GM19397 (cell line): ENCODE data around the gene GPR132.

Experiments
- ATAC-seq: cut with Tn5 transposase; IDR thresholded peaks from one replicate; pipeline ENCODE4 v1.9.1; 2021; ENCODE audit warnings: mild to moderate bottlenecking, moderate library complexity; ENCODE audit not compliant: unreplicated experiment

GPR132 gene

DNA sequence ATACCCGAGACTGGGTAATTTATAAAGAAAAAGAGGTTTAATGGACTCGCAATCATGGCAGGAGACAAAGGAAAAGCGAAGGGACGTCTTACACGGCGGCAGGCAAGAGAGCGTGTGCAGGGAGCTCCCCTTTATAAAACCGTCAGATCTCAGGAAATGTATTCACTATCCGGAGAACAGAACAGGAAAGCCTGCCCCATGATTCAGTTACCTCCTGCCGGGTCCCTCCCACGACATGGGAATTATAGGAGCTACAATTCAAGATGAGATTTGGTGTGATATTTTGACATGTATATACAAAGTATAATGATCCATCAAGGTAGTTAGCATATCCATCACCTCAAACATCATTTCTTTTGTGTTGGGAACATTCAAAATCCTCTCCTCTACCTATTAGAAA, 42.1 kb downstream of the GPR132 start:
- ATAC-seq = no peak

DNA sequence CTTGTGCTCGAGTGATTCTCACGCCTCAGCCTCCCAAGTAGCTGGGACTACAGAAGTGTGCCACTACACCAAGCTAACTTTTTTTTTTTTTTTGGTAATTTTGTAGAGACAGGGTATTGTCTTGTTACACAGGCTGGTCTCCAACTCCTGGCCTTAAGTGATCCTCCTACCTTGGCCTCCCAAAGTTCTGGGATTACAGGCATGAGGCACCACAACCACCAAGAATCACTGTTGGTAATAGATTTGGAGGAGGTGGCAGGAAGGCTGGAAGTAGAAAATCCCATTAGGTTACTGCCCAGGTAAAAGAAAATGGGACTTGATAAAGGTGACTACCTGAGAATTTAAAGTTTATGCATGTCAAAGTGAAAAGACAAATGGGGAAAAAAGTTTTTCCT, 43.0 kb downstream of the GPR132 start:
- no peak for ATAC-seq

DNA sequence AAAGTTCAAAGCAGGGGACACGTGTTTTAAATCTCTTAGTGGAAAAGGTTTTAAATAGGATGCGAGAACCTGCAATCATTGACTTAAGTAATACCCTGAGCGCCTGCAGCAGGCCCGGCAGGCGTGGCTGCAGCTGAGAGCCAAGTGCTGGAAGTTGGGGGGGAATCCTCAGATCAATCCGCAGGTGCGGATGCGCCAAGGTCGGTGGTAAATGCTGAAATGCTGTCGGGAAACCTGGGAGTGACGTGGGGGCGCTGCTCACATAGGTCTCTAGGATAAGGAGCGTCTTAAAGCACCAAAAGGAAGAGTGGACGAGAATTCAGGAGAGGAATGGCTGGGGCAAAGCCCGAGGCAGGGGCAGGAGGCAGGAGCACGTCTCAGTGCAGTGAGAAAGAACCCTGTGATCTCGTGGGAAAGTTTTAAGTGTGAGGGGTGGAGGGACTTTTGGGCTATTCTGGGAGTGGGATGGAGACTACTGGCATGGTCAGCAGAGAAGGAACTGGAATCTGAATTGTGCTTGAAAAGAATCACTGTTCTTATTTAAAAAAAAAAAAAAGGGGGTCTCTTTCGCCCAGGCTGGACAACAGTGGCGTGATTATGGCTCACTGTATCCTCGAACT, 43.5 kb downstream of the GPR132 start:
- ATAC-seq = peak; percentile 2

DNA sequence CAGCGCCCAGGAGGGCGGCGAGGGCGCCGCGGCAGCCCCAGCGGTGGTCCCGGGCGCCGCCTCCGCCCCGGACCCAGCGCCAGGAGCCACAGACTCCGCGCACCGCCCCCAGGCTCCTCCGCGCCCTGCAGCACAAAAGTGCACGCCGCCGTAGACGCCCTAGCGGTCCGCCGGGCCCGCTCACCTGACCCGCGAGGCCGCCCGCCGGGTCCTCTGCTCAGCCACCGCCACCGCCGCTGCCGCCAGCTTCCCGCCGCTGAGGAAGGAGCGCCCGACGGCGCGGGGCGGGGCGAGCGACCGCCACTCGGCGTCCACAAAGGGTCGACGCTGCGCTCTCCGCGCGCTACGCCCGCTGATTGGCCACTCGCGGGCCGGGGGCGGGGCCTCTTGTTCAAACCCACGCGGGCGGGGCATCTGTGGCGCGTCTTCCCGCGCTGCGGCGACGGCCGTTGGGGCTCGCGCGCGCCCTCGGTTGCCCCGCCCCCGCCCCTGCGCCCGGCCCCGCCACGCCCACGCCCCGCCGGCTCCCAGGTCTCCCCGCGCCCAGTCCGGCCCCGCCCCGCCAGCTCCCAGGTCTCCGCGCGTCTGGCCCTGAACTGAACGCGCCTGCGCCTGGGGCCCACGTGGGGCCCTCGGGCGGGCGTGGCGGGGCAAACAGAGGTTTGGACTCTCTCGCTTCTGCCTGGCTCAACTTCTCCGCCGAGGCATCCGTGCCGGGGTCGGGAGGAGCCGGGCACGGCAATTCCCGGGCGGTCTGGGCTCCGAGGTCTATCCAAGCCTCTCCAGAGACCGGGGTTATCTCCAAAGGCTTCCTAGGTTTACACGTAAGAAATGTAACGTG, 44.2 kb downstream of the GPR132 start, which contains the start of gene CDCA4:
Gene CDCA4 (minus strand): TSS at position 269 of the 841 bp plus-strand sequence. CDS start 9,154 bp downstream, outside the sequence.
- peak; percentile 82 for ATAC-seq

DNA sequence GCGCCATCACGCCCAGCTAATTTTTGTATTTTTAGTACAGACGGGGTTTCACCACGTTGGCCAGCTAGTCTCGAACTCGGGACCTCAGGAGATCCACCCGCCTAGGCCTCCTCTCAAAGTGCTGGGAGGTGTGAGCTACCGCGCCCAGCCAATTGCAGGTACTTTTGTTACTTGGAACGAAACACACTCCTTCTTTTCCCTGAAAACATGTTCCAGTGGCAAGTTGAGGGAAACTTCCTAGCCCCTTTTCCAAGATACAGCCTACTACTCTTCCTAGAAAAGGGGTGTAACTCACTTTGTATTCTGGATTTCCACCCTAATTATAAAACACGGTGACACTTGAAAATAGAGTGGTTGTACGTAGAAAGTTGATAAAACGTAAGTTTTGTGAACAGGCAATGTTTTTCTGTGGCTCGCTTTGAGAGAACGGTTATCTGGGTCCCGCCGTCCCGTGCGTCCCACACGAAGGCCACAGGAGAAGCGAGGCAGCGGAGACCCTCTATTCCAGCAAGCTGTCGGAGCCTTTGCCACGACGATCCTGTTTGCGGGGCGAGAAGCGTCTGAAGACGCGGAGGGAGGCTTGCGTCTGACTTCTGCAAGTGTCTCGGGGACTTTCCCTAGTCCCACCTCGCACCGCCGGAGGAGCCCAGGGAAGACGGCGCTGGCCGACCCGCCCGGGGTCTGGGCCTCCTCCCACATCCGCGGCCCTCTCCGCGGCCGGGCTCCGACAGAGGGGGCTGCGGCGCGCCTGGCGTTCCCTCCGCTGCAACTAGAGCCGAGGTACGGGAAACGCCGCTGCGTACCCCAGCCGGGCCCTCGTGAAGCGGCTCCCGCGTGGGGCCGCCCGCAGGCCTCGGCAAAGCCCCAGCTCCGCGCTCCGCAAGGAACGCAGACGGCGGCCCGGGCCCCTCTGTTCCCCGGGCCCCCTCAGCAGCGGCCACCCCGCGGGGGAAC, 45.1 kb downstream of the GPR132 start:
- peak; percentile 28 for ATAC-seq

DNA sequence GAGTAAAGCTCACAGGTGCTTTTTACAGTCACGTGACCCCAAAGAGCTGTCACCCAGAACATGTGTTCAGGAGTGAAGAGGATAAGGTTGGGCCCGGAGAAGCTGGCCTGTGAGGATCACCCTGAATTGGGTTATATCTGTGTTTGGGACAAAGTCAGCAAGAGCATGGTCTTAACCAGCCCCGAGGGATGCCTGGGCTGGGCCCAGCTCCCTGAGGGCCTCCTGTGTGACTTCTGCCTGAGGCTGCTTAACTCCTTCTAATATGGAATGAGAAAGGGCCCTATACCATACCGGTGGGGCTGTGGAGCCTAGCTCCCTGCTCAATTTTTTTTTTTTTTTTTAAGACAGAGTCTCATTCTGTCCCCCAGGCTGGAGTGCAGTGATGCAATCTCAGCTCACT, 46.8 kb downstream of the GPR132 start:
- no peak for ATAC-seq

DNA sequence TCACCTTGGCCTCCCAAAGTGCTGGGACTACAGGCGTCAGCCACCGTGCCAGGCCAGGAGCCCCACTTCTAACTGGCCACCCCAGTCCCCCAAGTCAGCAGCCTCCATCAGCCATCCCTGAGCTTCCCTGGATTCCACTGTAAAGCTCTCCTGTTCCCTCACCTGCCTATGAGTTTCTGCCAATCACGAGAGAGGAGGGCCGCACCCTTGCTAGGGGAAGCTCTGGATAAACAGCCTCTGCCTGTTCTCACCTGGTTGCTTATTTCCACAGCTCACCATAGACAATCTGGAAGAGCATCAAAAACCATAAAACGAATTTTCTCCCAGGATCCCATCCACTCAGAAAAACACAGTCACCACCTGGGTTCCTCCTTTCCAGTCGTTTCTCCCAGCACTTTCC, 49.3 kb downstream of the GPR132 start:
- ATAC-seq = no peak

DNA sequence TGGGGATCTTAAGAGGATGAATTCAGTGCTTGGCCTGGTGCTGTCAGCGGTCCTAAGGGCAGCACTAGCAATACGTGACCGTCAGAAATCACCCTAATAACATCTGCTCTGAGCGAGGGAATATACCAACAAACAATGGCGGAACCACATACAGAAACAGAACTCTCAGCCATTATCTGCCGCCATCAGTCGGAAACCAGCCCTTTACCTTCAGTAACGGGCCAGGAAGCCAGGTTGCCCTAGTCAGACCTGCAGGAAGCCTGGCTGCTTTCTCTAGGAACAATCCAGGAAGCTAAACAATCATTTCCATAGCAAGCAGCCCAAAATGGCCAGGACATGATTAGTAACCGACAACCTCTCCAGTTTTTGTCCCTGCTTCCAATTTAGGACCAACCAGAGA, 50.0 kb downstream of the GPR132 start:
- no peak for ATAC-seq

DNA sequence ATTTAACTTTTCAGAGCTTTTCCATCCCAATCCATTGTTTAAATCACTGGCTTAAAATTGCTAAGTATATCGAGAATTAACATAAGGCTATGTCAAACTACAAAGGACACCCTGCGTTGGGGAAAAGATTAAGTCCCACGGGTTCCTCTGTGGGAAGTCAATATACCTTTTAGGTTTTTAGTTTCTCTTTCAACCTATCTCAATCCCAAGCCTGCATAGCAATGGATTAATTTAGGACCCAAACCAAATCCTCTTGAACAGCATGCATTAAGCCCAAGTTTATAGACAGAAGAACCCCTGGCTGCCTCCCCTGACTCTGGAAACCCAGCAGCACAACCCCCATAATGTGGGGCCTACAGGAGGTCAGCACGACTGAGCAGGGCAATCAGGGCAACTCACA, 50.6 kb downstream of the GPR132 start:
- no peak for ATAC-seq

DNA sequence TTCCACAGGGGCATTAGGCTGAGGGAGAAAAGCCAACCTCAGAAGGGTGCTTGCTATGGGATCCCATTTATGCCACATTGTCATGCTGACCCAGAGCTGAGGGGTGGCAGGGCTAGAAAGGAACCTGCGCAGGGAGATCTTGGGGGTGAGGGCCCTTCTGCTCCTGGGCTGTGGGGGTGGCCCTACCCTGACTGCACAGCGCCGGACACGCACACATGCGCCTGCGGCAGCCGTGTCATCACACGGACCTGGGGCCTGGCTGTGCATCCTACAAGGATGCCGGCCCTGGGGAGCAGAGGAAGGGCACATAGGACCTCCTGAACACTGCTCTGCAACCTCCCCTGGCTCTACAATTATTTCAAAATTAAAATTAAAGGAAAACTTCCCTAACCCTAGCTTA, 51.2 kb downstream of the GPR132 start:
- ATAC-seq = no peak

DNA sequence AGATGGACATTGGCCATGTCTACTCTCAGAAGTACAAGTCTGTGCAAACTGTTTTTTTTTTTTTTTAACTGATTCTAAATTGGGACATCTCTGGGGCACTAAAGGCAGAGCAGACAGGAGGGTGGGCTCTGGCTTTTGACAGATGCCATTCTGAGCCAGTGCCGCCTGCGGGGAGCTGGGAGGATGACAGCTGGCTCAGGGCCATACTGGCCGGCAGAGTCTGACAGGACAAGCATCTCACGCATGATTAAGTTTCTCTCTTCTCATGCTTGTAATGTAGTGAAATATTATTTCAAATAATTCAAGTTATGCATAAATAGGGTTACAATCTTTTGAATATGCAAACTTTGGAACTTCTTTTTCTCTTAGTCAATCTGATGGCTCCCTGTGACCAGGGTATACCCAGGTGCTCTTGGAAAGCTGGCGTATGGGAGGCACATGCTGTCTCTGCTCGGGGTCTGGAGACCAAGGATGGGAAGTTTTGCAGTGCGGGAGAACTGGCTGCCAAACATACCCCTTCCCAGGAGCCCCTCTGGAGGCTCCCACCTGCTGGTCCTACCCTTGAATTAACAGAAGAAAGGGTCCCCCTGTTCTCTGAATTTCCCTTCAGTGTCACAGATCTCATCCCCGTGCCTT, 52.0 kb downstream of the GPR132 start:
- no peak for ATAC-seq

DNA sequence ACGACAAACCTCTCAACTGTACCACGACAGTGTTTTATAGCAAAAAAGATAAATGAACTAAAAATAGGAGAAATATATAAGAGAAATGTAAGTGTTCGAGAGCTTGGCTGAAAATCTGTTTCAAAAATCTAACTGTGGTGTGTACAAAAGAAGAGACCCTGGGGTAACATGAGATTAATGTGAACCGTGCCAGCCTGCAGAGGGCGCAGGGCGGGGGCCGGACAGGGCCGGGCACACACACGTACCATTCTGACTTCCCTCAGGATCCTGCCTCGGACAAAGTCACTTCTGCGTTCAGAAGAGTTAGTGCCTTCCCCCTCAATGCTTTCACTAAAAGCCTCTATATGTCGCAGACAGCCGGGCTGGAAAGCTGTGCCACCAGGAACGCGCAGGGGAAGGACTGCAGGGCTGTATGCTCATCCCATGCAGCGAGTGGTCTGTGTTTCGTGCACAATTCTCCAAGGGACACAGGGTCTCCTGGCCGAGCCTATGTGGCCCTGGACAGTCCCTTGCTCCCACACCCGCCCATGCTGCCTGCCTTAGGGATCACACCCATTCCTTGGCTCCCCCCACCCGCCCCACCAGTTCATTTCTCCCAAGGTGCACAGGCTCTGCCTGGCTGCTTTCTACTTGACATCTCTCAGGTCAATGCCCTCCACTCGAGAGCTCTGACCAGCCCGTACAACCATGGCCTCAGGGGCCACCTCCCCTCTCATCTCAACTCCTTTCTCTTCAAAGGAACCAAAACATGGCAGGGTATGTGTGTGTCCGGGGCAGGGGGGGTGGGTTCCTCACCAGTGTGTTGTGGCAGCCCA, 52.9 kb downstream of the GPR132 start:
- ATAC-seq = no peak

DNA sequence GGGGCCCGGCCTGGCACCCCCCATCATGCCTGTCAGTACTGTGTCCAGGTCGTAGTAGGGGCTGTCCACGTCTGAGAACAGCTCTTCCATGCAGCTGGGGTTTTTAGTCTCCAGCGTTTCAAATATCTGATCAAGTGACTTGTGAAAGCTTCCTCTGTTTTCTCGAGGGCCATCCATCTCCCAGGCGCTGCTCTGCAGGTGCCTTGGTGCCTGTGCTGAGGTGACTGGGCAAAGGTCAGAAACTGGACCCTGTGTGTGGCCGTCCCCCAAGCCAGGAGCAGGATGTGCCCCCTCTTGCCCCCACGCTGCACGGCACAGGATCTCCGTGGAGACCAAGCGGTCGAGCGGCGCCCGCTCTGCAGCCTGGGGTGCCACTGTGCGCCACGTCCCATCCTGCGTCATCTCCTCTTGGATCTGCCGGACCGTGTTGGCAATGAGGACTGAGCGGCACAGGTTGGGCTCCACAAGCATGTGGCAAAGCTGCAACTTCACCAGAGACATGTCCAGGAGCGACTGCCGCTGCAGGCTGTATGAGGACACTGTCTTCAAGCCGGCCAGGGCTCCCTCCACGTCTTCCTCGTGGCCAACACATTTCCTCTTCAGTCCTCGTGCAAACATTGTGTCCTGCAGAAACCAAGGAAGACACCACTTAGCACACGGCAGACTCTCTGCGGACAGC, 53.8 kb downstream of the GPR132 start:
- ATAC-seq = no peak

DNA sequence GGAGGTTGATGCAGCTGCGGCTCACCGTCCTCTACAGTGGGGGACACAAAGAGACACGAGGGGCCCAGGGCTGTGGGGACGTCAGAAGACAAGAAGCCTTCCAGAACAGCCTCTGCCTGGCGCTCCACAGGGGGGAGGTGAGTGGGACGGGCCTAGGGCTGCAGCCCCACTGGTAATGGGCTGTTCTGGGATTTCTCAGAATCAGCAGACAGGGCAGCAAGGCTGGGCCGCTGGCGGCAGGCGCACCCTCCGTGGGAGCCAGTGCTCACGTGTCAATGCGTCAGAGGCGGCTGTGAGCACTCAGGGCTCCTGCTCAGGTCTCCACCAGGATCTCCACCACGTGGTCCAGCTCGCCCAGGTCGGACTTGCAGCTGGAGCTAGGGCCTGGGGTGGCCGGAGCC, 54.3 kb downstream of the GPR132 start:
- no peak for ATAC-seq

DNA sequence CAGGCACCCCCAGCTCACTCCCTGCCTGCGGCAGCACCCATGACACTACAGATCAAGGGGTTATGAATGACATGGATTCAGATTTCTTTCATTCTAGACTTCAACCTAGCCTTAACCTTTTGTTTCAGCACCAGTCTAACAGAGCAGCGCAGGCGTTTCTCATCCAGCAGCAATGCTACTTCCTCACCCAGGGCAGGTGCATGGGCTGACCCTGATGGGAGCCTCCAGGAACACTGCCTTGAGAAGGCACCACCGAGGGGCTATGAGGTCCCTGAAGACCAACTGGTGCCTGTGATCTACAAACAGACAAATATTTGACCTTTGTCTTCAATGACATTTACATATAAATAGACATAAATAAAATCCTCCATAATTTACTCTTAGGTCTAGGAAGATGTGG, 55.1 kb downstream of the GPR132 start:
- ATAC-seq = no peak

DNA sequence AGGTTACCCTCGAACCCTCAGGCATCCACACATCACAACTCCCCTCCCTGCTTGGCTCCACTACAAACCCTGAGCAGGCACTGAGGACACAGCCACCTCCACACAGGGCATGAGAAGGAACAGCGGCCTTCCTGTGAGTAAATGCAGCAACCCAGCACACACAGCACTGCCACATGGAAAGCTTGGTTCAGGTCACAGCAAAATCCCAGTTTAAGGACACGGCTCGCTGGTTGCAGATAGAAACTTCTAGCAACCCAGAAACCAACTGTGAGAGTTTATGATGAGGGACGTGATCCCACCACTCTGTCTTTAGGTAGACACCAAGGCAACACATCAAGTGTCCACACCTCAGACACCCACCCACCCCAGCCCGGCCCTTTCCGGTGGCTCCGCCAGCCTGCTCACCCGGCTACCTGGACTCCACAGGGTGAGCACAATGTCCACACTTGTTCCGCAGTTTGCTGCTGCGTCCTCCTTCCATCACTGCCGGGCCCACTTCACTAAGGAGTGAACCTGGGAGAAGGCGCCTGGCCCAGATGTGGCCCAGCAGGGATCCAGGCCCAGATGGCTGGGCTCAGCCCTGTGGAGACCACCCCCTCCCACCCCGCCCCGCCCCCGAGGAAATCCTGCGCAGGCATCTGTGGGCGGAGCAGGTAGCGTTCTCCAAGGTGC, 57.5 kb downstream of the GPR132 start:
- no peak for ATAC-seq

DNA sequence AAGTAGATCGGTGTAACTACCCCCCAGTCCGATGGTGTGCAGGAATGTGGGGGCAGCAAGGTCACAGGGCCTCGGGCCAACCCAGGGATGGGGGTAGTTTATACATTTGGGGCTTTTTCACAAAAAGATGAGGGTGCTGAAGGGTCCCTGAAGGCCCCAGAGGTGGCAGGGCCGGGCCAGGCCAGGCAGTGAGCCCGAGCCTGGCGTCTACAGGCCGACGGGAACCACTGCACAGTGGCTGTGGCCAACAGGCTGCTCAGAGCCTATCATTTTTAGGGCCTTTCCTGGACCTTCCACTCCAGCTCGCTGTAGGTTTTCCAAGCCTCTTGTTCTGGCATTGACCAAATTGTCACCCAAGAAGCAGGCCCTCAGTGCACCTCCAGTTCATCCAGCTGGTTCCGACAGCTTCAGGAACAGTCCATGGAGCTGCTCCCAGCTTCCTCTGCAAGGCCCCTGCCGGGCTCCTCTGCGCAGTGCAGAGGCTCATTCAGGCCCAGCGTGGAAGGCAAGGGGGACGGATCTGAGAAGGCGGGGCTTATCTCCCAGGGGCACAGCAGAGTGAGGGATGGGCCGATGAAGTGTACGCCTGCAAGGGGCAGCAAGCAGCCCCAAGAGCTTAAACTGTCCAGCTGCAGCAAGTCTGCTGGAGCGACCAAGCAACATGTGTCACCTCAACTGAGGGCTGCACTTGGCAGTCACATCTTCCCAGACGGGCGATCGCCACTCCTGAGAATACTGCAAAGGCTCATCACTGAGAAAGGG, 58.2 kb downstream of the GPR132 start:
- no peak for ATAC-seq
